ENCODE data around the gene RIMBP3C. TPM values are rescaled to one million over a fixed set of nuclear protein-coding genes. Genes with fewer than 3 reads are reported as not detected.
A peak's percentile ranks its signal among the peaks of the same experiment; 100 is the strongest.
"Not testable (repeated sequence)": the region's sequence is repeated elsewhere in the genome, so short reads cannot be mapped to it uniquely, and the experiment has no call there.

RIMBP3C gene, protein sequence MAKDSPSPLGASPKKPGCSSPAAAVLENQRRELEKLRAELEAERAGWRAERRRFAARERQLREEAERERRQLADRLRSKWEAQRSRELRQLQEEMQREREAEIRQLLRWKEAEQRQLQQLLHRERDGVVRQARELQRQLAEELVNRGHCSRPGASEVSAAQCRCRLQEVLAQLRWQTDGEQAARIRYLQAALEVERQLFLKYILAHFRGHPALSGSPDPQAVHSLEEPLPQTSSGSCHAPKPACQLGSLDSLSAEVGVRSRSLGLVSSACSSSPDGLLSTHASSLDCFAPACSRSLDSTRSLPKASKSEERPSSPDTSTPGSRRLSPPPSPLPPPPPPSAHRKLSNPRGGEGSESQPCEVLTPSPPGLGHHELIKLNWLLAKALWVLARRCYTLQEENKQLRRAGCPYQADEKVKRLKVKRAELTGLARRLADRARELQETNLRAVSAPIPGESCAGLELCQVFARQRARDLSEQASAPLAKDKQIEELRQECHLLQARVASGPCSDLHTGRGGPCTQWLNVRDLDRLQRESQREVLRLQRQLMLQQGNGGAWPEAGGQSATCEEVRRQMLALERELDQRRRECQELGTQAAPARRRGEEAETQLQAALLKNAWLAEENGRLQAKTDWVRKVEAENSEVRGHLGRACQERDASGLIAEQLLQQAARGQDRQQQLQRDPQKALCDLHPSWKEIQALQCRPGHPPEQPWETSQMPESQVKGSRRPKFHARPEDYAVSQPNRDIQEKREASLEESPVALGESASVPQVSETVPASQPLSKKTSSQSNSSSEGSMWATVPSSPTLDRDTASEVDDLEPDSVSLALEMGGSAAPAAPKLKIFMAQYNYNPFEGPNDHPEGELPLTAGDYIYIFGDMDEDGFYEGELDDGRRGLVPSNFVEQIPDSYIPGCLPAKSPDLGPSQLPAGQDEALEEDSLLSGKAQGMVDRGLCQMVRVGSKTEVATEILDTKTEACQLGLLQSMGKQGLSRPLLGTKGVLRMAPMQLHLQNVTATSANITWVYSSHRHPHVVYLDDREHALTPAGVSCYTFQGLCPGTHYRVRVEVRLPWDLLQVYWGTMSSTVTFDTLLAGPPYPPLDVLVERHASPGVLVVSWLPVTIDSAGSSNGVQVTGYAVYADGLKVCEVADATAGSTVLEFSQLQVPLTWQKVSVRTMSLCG (N-terminal part only)
- total RNA-seq, result 1 to 10 TPM; 4.5 to 4.9 TPM
- polyA plus RNA-seq, result under 1 TPM in 1 of 2 donors, not detected in 1; 0.49 TPM

- H3K4me1 ChIP-seq (ENCODE audit: insufficient read depth, low read length); H3K27me3 ChIP-seq (ENCODE audit: insufficient read depth, low read length); H3K9me3 Mint-ChIP-seq; H3K4me1 Mint-ChIP-seq; H3K36me3 Mint-ChIP-seq; intact Hi-C loops (cut with micrococcal nuclease); CTCF ChIA-PET (ENCODE audit: partially characterized antibody); POLR2A ChIA-PET (ENCODE audit: partially characterized antibody); H3K4me3 Mint-ChIP-seq; H3K36me3 ChIP-seq (ENCODE audit: insufficient read depth, low read length); H3K27me3 Mint-ChIP-seq; DNase-seq; H3K27ac Mint-ChIP-seq; H3K4me3 ChIP-seq (ENCODE audit: low read length in 2 of 2); H3K9me3 ChIP-seq (ENCODE audit: control insufficient read depth in 1 of 2, low read length in 2 of 2); H3K27ac ChIP-seq (ENCODE audit: low read depth, low read length): not testable (repeated sequence)
Measured at GRCh38 chr22:21551361-21551760, at the start of gene RIMBP3C. TSS of gene RIMBP3C (minus strand) at chr22:21551461. CDS start at chr22:21550976, 485 bp downstream.

- H3K9me3 ChIP-seq (ENCODE audit: control insufficient read depth in 1 of 2, low read length in 2 of 2), result no peaks in the 10 kb centered on the region
- no peaks in the 10 kb centered on the region for H3K4me1 ChIP-seq (ENCODE audit: insufficient read depth, low read length)
- intact Hi-C loops (cut with micrococcal nuclease), result no loop called here
- peaks cover 30 to 33% of the 10 kb centered on the region in 2 donors for H3K36me3 Mint-ChIP-seq
- no peak overlapping the region for H3K4me3 ChIP-seq (ENCODE audit: low read length in 2 of 2)
- no peak for DNase-seq
- H3K27me3 Mint-ChIP-seq, result no peaks in the 10 kb centered on the region
- POLR2A ChIA-PET (ENCODE audit: partially characterized antibody), result no interaction called here
- no peaks in the 10 kb centered on the region for H3K27me3 ChIP-seq (ENCODE audit: insufficient read depth, low read length)
- CTCF ChIA-PET (ENCODE audit: partially characterized antibody), result interaction anchor here (0.8 to 1.3 kb wide), 2 partner anchors 13 to 30 kb away, joined by 3 read pairs; no protein-coding TSS in a partner anchor
- peaks cover 18 to 52% (median 35%) of the 10 kb centered on the region in 4 donors for H3K4me1 Mint-ChIP-seq
- no peak overlapping the region for H3K27ac ChIP-seq (ENCODE audit: low read depth, low read length)
- H3K4me3 Mint-ChIP-seq, result peak overlapping the region in 3 of 8 donors; percentile 18 to 69 (median 37)
- H3K27ac Mint-ChIP-seq, result peak overlapping the region in 4 of 7 donors; percentile 5 to 90 (median 72)
- H3K36me3 ChIP-seq (ENCODE audit: insufficient read depth, low read length), result peaks cover 12% of the 10 kb centered on the region
- peaks cover 0 to 1% (median 0%) of the 10 kb centered on the region in 8 donors for H3K9me3 Mint-ChIP-seq
Measured at GRCh38 chr22:21599053-21599893, 48.0 kb upstream of the RIMBP3C start.

DNA sequence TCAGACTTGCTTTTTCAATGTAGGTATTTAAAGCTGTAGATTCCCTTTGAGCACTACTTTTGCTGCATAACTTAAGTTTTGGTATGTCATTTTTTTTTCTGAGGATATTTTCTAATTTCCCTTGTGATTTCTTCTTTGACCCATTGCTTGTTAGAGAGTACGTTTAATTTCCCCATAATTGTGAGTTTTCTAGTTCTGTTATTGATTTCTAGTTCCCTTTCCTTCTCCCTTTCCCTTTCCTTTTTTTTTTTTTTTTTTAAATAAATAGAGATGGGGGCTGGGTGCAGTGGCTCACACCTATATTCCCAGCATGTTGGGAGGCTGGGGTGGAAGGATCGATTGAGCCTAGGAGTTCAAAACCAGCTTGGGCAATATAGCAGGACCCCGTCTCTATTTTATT lies 47.0 kb upstream of the RIMBP3C start:
- peaks cover 39 to 43% of the 10 kb centered on the region in 2 donors for H3K36me3 Mint-ChIP-seq
- DNase-seq, result no peak
- Histone ChIP-seq H3K27me3 (ENCODE audit: insufficient read depth, low read length) (no peaks in the 10 kb centered on the region), H3K4me3 (ENCODE audit: low read length in 2 of 2) (no peak overlapping the region), H3K36me3 (ENCODE audit: insufficient read depth, low read length) (peaks cover 21% of the 10 kb centered on the region), H3K9me3 (ENCODE audit: control insufficient read depth in 1 of 2, low read length in 2 of 2) (no peaks in the 10 kb centered on the region), H3K4me1 (ENCODE audit: insufficient read depth, low read length) (no peaks in the 10 kb centered on the region), H3K27ac (ENCODE audit: low read depth, low read length) (no peak overlapping the region)
- H3K27me3 Mint-ChIP-seq, result no peaks in the 10 kb centered on the region
- intact Hi-C loops (cut with micrococcal nuclease), result no loop called here
- H3K9me3 Mint-ChIP-seq, result peaks cover 0 to 3% (median 0%) of the 10 kb centered on the region in 8 donors
- CTCF ChIA-PET (ENCODE audit: partially characterized antibody), result interaction anchor here (0.6 to 1.5 kb wide), 2 partner anchors 9 to 48 kb away, joined by 3 to 5 read pairs; no protein-coding TSS in a partner anchor
- peaks cover 26 to 58% (median 44%) of the 10 kb centered on the region in 4 donors for H3K4me1 Mint-ChIP-seq
- peak overlapping the region in 1 of 7 donors; percentile 5 for H3K27ac Mint-ChIP-seq
- POLR2A ChIA-PET (ENCODE audit: partially characterized antibody), result interaction anchor here (1.0 kb wide), 1 partner anchor 26 kb away, joined by 3 read pairs; no protein-coding TSS in a partner anchor
- peak overlapping the region in 1 of 8 donors; percentile 22 for H3K4me3 Mint-ChIP-seq

- H3K27ac ChIP-seq (ENCODE audit: low read depth, low read length); intact Hi-C loops (cut with micrococcal nuclease); CTCF ChIA-PET (ENCODE audit: partially characterized antibody); H3K27ac Mint-ChIP-seq; H3K4me1 ChIP-seq (ENCODE audit: insufficient read depth, low read length); H3K9me3 Mint-ChIP-seq; POLR2A ChIA-PET (ENCODE audit: partially characterized antibody); H3K4me3 ChIP-seq (ENCODE audit: low read length in 2 of 2); H3K4me3 Mint-ChIP-seq; DNase-seq; H3K27me3 Mint-ChIP-seq; H3K9me3 ChIP-seq (ENCODE audit: control insufficient read depth in 1 of 2, low read length in 2 of 2); H3K27me3 ChIP-seq (ENCODE audit: insufficient read depth, low read length): not testable (repeated sequence)
- H3K36me3 Mint-ChIP-seq, result peaks cover 45 to 46% of the 10 kb centered on the region in 2 donors
- peaks cover 29% of the 10 kb centered on the region for H3K36me3 ChIP-seq (ENCODE audit: insufficient read depth, low read length)
- H3K4me1 Mint-ChIP-seq, result peaks cover 25 to 59% (median 46%) of the 10 kb centered on the region in 4 donors
Measured at GRCh38 chr22:21596356-21597135, 45.3 kb upstream of the RIMBP3C start.

DNA sequence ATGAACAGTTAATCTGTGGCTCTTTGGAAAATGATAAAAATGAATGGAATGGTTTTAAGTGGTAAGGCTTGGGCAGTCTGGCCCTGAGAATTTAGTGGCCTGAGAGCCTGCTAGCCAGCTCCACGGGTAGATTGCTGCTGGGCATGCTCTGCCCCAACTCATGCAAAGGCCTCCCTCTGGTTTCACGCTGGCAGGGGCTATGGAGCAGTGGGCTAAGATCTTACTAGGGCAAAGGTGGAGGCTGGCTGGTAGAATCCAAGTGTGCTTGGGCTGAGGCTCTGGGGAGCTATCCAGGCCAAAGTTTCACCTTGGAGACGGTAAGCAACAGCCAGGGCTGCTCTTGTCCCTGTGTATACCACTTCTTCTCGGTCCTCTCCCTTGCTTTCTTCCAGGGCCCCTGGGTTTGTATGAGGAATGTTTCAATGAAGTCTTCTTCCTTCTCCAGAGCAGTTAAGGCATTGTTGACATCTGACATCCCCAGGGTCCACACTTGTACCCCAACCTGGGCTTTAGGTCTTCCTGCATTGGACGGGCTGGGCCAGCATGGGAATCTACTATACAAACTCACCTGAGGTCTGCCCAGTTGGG lies 43.7 kb upstream of the RIMBP3C start:
- Histone ChIP-seq H3K9me3 (ENCODE audit: control insufficient read depth in 1 of 2, low read length in 2 of 2) (no peaks in the 10 kb centered on the region), H3K4me3 (ENCODE audit: low read length in 2 of 2) (no peak overlapping the region), H3K27me3 (ENCODE audit: insufficient read depth, low read length) (no peaks in the 10 kb centered on the region), H3K36me3 (ENCODE audit: insufficient read depth, low read length) (peaks cover 29% of the 10 kb centered on the region), H3K27ac (ENCODE audit: low read depth, low read length) (no peak overlapping the region), H3K4me1 (ENCODE audit: insufficient read depth, low read length) (peaks cover 14% of the 10 kb centered on the region)
- Mint-ChIP-seq H3K36me3 (peaks cover 45 to 51% of the 10 kb centered on the region in 2 donors), H3K27ac (peak overlapping the region in 3 of 7 donors; percentile 24 to 57 (median 46)), H3K27me3 (no peaks in the 10 kb centered on the region), H3K4me3 (no peak overlapping the region), H3K4me1 (peaks cover 33 to 70% (median 54%) of the 10 kb centered on the region in 4 donors), H3K9me3 (peaks cover 0 to 3% (median 0%) of the 10 kb centered on the region in 8 donors)
- ChIA-PET CTCF (ENCODE audit: partially characterized antibody) (no interaction called here), POLR2A (ENCODE audit: partially characterized antibody) (no interaction called here)
- intact Hi-C loops (cut with micrococcal nuclease), result no loop called here
- no peak for DNase-seq
